ENCODE data around the gene SLIT3.

The SLIT3 gene

DNA sequence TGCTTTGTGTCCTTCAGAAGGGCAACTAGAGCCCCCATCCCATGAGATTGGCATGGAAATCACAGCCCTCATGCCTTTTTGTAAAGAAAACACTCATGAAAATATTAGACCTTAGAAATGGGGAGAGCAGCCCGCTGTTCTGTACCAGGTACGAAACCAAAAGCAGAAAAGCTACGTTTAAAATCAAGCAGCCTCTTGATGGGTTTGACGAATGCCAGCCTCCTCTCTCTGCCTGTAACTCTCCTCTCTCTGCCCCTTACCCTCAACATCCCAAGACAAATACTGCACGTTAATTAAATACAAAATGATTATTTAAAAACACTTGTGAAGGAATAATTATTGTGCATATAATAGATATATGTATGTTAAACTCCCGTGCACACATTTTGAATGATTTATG lies 390.1 kb downstream of the SLIT3 start:
- no peak for DNase-seq

DNA sequence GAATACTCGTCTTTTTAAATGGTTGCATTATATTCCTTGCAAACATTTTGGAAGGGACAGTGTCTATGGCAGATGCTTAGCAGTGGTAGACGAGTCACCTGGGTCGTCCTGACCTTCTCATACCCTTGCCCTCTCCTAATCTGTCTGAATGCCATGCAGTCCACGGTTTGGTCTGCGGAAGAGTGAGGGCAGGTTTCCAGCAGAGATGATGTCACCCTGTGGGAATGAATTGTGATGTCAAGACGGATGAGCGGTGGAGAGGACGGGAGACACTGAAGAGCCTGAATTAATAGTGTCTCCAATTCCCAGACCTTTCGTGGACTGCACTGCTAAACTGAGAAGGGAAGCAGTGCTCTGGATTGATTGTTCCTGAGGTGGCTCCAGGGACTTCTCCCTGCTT lies 392.7 kb downstream of the SLIT3 start:
- no peak for DNase-seq

DNA sequence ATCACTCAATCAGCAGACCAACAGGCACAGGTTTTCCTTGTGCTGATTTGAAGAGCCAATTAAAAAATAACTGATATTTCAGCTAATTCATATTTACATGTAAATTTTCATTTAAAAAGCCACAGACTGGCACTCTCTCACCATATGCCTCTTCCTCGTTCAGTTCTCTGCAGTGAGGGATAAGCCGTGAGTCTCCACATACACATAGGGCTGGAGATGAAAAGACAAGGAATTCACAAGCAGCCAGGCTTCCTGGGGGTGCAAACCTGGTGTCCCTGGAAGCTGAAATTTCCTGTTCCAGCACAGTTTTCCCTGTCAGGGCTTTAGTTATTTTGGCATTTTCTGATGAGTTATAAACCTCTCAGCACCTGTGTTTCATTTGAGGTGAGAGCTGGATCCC lies 397.9 kb downstream of the SLIT3 start:
- DNase-seq: no peak

DNA sequence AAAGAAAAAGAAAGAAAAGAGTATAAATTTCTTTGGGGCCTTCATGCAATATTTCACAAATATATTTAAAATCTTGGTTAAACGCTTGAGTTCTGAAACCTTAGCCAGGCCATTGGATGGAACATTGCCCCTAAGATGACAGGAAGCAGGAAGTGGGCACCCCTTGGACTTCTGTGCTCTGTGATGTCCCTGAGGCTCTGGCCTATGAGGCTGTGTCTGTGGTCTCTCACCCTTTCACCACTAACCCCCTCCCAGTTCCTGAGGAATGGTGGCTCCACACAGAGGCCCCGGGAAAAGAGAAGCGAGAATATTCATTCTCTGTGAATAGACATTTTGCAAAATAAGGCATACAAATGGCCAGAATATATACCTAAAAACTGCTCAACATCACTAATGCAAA lies 401.3 kb downstream of the SLIT3 start:
- no peak for DNase-seq

DNA sequence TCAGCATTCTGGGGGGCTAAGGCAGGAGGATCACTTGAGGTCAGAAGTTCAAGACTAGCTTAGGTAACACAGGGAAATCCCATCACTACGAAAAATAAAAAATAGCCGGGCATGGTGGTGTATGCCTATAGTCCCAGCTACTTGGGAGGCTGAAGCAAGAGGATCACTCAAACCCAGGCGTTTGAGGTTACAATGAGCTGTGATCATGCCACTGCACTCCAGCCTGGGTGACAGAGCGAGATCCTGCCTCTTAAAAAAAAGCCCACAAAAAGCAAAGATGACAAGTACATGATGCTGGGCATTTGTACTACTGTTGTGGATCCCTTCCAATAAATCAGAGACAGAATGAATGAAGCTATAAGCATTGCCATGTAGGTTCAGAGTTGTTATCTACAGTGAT lies 401.7 kb downstream of the SLIT3 start:
- DNase-seq: no peak

DNA sequence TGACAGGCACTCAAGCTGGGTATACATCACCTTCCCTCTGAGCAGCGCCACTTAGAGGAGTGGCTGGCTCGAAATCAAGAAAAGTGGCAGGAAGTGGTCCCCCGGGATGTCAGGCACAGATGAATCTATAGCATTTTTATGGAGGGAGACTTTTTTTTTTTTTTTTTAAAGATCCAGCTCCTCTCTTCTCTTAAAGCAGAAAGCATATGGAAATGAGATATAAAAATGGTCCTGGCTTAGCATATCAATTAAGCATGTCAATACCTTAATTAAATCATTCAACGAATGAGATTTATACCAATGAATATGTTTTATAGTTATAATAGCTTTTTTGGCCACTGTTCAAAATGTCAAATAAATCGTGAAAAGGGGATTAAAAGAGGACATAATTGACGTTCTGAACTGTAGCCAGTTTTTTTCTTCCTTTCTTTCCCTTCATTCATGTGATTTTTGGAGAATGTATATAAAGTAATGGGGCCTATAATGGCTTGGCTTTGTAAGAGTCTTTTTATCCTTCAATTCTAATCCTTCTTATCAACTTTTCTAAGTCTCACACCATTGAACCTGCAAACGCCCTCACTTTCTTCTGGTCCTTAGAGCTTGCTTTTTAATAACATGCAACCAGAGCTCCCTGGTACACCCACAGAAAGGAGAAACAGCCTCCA lies 402.6 kb downstream of the SLIT3 start:
- no peak for DNase-seq

DNA sequence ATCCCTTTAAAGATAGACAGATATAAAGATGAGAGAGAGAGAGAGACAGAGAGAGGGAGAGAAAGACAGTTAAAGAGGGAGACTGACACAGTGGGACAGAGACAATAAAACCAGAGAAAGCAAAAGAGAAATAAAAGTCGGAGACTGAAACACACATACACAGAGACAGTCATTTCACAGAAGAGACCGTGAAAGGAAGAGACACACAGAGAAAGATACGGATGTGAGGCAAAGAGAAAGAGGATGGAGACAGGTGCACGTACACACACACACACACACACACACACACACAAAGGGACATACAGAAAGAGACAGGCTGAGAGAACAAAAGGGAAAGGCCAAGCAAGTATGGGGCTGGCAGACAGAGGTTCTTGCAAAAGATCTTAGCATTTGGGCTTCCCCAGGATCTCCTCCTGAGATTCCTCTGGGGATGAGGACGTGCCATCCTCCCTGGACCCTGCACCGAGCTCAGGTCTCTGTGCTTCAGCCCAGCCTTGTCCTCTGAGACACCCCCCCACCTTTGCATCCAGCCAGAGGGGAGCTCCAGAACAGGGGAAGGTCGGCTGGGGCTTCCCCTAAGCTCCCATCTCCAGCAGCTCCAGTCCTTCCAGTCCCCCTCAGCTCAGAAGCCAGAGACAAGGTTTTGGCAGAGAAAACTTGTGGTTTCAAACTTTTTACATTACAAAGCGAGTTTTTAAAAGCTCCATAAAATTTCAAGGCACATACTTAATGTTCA lies 403.4 kb downstream of the SLIT3 start:
- DNase-seq: no peak

DNA sequence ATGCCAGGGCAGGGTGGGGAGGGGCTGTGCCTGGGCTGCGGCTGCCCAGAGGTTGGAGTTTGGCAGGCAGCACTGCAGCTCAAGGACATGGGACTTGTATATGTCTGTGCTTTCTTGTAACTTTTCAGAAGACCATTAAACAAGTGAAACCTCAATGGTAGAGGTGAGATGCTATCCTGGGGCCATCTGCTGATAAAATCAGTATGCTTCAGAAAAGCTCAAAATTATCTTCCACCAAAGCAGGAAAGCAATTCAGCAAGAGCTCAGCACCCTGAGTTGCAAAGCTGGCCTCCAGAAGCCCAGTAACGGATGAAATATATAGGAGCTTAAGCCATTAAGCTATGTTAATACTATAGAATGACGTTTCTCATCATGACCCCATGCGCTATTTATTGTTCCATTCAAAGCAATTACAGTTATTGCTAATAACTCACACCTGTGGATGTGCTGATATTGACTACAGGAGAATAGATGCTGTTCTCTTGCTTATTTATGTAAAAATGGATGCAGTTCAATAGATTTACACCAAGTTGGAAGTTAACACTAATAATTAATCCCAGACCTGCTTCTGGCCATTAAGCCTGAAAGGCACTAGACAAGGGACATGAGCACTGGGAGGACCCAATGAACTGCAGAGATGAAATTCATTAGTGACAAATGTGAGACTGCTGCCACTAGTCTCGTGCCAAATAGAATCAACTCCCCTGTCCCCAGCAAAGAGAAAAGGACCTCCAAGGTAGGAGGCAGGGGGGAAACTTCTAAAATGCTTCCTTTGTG lies 405.5 kb downstream of the SLIT3 start:
- DNase-seq: no peak

DNA sequence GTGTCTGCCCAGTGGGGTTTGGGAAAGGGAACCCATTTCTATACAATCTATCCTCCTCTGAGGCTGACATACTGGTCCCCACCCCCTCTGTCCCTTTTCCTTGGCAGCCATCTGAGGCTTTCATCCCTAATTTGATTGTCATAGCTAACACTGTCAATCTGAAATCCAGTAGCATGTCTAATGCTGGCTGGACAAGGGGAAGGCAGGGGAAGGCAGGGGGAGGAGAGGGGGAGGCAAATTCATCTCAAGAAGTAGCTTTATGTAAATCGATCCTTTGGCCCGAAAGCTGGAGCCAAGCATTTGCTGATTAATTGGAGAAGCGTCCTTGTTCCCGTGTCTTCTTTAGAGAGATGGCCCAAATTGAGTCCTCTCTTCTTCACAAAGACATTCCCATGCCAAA lies 407.7 kb downstream of the SLIT3 start:
- DNase-seq: no peak

DNA sequence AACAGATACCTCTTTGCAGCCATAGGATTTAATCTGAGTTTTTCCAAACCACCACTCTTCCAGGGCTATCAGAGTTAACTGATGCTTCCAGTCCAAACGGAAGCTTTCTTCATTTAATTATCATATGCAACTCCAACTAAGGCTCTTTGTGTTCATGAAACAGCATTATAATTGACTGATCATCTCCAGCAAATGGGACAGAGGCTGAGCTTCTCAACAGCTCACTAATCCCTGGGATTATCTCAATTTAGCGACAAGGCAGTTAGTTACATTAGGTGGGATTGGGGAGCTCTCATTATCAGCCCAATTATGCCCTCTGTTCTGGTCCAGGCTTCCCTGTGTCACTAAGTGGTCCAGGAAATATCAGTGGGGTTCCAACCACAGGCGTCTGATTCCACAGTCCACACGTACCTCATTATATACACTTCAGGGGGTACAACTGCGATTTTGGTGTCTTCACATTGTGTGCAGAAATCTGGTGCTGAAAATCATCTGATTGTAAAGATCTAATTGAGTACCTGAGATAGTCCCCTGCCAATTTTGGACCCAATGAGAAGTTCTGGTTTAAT lies 408.2 kb downstream of the SLIT3 start:
- no peak for DNase-seq

DNA sequence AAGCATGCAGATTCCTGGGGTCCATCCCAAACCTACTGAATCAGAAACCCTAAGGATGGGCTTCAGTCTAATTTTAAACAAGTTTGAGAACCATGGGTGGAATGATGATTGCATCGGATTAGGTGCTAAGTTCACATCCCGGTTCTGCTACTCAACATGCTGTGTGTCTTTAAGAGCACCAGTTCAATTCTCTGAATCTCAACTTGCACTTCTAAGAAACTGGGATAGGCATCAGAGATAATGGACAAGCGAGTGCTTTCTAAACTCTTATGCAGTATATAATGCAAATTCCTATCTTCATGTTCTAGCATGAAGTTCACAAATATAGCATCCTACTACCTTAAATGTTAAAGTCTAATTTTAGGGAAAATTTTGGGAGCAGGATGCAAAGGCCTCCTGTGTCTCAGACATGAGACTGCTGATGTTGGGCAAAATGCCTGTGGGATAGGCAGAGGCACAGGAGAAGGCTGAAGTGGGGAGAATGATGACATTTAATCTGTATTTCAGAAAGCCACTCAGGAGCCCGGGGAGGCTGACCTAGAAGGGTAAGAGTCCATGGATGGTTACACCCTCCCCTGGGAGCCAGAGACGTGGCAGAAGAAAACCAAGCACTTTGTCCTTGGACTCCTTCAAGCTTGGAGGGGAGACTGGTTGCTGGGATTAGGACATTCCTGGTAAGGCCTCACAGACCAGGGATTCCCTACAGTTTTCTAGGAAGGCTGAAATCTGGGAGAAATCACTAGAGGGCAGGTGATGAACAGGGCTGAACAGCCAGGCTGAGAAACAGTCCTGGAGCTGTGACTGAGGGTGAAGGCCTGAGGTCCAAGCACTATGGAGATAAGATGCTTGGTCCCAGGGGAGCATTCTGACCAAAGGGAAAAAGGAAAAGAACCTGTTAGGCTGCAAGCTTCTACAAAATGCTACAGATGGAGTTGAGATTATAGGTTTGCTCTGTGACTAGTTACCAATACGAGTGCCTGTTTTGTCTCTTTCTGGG lies 409.8 kb downstream of the SLIT3 start:
- no peak for DNase-seq

DNA sequence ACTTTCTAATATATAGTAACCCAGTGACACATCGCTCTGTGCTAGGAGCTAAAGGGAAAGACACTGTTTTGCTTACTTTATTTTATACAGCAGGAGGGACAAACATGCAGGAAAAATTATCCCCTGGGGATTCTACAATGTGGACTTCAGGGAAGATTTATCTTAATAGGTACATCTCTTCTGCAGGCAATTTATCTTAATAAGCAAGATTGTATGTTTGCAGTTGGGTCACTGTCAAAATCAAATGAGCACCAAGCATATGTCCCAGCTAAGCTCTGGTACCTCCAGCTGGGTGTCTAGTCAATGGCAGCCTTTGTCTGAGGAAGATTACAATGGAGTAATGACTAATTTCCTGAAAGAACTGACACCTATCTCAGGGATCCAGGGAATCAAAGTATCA lies 411.9 kb downstream of the SLIT3 start:
- DNase-seq: no peak

DNA sequence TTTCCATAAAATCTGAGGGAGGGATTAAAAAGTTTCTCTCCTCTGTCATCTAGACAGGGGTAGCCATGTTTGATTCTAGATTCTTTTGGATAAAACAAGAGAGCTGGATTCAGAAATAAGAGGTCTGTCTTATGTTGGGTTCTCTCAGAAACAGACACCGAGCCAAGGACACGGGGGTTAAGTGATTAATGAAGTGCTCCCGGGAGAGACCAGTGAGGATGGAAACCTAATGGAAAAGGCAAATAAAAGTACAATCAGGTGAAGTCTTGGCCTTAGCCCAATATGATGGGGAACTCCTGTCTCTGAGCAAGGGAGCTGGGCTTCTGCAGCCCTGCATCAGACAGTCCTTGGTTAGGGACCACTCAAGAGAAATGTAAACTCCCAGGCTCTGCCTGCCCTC lies 413.0 kb downstream of the SLIT3 start:
- DNase-seq: no peak

DNA sequence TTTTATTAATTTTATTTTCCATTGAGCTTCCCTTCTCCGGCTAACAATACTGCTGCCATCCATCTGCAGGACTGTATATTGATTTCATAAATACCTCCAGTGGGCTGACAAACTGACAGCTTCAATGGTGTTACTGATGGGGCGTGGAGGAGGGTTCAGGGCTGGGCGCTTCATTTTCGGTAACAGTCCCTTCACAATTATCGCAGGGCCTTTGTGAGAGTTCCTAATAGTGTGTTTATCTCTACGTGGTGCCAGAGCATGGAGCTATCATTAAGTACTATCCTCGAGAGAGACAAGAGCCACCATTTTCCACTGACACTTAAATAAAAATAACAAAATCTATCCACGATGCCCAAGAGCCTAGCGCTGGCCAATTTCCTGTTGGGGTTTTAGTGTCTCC lies 414.8 kb downstream of the SLIT3 start:
- no peak for DNase-seq

DNA sequence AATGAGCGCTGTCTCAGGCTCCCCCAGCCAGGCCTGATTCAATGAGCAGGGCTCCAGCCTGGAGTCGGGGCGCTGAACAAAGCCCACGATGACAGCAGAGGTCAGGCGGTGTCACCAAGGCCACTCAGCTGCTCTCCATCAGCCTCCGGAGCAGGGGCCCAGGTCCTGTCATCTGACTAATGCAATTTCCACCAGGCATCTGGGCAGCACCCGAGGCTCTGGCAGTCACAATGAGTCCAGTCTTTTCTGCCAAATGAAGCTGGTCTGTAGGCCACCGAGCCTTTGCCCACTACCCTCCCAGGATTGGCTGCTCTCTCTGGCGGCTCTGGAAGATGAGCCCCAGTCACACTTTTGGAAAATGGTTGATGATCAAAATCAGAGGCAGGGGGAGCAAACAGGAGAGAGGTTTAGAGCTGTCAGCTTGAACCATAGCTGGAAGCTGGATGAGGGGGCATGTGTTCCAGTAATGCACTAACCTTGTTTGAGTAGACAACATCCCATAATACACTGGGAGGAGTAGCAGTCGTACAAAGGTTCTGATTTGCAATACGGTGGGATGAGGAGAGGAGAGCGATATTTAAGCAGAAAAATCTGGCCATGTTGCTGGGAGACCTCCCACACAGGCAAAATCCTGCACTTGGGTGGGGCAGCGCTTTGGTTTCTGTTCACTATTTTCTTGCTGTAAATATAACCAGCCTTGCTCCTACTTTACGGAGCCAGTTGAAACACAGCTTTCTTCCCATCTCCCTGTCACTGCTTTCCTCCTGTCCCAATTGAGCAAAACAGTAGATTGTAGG lies 415.4 kb downstream of the SLIT3 start:
- no peak for DNase-seq

DNA sequence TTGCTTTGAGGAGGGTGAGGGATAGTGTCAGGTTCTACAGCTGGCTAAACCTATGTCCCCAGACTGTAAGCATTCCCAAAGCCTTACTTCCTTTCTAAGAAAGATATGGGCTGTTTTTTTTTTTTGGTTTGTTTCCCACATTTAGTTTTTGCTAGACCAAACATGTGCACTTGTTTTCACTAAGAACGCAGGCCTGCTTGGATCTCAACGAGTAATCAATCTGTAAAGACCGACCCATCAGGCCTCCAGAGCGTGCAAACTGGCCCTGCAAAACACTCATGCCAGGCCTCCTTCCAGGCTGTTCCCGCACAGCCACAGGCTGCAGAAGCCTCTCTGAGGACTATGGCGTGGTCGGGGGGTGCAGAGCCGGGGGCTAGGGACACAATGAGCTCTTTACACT lies 416.9 kb downstream of the SLIT3 start:
- DNase-seq: no peak

DNA sequence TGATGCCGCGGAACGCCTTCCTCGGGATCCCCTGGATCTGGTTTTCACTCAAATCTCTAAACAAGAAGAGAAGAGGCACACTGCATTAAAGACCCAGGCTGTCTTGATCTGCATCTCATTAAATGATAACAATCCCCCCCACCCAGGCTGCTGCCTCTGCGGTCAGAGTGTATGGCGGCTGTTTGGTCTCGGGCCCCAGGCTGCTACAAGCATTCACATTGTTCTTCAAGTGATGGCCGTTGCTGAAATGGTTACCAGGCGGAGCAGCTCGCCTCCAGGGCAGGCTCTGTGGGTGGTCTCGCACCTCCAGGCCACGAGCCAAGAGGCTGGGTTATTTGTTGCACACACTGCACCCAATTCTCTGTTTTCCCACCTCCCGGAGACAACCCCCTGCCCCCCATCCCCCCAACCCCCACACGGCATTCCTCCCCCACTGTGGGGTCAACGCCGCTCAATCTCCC lies 417.6 kb downstream of the SLIT3 start:
- DNase-seq: no peak

DNA sequence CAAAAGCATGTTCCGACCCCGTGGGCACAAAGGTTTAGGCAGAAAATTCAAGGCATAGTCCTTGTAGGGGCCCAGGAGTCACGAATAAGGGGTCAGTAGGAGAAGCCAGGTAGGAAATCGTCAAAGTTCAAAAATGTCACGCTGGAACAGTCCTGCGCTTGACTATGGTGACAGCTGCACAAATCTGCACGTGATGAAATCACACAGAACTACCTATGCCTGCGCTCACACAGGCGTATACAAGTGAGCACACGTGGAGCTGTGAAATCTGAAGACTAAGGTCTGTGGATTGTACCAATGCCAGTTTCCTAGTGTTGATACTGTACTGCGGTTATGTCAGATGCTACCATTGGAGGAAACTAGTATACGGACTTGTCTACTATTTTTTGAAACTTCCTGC lies 418.7 kb downstream of the SLIT3 start:
- DNase-seq: no peak

DNA sequence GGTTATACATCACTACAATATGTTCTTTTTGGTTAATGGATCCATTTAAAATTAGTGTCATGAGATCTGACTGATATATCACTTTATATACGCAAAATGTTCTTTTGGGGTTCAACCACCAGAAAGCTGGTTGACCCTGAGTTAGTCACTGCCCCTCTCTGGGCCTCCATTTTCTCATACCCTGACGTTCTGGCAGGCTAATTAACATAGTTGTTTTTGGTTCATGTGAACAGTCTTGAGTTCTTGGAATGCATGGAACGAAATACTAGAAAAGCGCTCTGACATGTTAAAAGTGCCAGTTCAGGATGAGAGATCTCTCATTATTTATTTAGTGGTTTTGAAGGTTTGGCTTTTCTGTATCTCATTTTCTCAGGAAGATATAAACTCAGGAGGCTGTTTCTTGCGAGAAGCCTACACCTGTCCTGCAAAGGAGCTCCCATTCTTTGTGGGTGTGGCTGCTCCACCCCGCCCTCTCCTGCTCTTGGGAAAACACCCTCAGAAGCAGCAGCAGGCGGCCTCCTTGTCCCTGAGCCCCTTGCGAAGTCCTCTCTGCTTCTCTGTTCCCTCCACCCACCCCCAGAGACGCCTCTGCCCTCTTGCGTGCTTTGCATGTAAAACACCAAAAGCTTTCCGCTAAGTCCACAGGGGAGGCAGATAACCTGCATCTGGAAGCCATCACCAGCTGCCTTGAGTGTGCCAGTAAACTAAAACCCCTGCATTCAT lies 419.4 kb downstream of the SLIT3 start:
- DNase-seq: no peak

DNA sequence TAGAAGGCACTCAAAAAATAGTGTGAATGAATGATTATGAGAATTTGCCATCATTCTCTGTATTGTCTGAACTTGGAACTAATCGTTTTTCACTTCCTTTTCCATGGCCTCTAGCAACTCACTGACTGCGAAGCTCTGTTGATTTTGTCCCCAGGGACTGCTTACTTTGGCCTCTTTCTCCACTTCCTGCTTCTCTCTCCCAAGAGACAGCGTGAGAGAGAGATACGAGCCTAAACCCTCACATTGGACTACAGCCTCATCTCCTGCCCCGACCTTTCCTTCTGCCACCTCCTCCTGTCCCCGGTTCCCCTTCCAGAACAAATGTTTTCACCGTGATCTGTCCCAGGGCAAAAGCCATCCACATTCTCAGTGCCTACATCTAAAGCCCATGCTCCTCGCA lies 421.0 kb downstream of the SLIT3 start:
- no peak for DNase-seq

DNA sequence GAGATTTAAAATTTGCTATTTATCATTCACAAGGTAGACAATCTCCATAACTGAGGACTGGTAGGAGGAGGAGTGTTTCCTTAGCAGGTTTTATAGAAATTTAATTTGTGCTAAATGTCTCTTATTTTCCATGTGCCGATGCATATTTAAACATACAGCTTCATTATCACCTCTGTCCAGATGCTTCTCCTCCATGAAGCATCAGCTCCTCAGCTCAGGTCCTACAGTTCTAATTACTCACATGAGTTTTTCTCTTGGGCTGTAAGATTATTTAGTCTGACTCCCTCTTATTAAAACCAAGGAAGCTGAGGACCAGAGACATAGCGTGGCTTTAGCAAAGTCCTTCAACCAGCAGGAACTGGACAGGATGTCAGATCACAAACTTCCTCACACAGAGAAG lies 421.6 kb downstream of the SLIT3 start:
- DNase-seq: no peak

Data from activated CD8-positive, alpha-beta memory T cell treated with anti-CD3 and anti-CD28 coated beads, Interleukin-2, amount 50 U/mL, for 4 hours (primary cell).